Adrenal gland (tissue), 5 donors: Measurements from ENCODE around the gene EML1.

Source experiments
- POLR2A ChIP-seq, 2 donors: fragments of 450-650 bp; IDR thresholded peaks; one replicate each; pipeline ENCODE4 v1.6.1; 2017; ENCODE audit warnings: antibody characterized with exemption in 2 of 2, mild to moderate bottlenecking in 2 of 2, moderate library complexity in 1 of 2
- TF ChIP-seq, protein P1 (sequence below), 6 experiments: fragments of 450-650 bp in 4 of 6; fragments of 200-600 bp in 2 of 6; sonication (generic) in 1 of 6; IDR thresholded peaks; 1 replicate in 5 of 6; 2 replicates in 1 of 6; pipeline versions ENCODE4 v1.5.1 to v1.8.0; 2016 to 2021; ENCODE audit warnings: antibody characterized with exemption in 6 of 6, mild to moderate bottlenecking in 2 of 6, moderate library complexity in 1 of 6
- donor health status: DM: no; HTN: no; CAD: no.

GRCh38 chr14:99850709-99851108 lies 57.5 kb downstream of the EML1 start:
- TF ChIP-seq, protein P1, sequence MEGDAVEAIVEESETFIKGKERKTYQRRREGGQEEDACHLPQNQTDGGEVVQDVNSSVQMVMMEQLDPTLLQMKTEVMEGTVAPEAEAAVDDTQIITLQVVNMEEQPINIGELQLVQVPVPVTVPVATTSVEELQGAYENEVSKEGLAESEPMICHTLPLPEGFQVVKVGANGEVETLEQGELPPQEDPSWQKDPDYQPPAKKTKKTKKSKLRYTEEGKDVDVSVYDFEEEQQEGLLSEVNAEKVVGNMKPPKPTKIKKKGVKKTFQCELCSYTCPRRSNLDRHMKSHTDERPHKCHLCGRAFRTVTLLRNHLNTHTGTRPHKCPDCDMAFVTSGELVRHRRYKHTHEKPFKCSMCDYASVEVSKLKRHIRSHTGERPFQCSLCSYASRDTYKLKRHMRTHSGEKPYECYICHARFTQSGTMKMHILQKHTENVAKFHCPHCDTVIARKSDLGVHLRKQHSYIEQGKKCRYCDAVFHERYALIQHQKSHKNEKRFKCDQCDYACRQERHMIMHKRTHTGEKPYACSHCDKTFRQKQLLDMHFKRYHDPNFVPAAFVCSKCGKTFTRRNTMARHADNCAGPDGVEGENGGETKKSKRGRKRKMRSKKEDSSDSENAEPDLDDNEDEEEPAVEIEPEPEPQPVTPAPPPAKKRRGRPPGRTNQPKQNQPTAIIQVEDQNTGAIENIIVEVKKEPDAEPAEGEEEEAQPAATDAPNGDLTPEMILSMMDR (IDR thresholded peaks at IDR 0.05), result no peak
- no peak for TF ChIP-seq POLR2A (IDR thresholded peaks at IDR 0.05)
